ENCODE data around the gene ATP5F1B. TPM values are rescaled to one million over a fixed set of nuclear protein-coding genes. Genes with fewer than 3 reads are reported as not detected.

The ATP5F1B gene
- total RNA-seq, 1 experiment from 2014 or later: 1,051 TPM

GRCh38 chr12:56633468-56634241 is 12.1 kb downstream of the ATP5F1B start:
- H3K4me1 ChIP-seq (ENCODE audit: control insufficient read depth in 1 of 2, insufficient read depth in 2 of 2, low read length in 2 of 2): peaks cover 44 to 75% of the 10 kb centered on the region in 2 experiments
- no peak for TF ChIP-seq FOSL1 (IDR thresholded peaks at IDR 0.05; ENCODE audit: low read depth)
- TF ChIP-seq ZBTB33 (IDR thresholded peaks at IDR 0.05; ENCODE audit: extremely low read depth, insufficient replicate concordance, low read length): no peak
- TF ChIP-seq POLR2A (IDR thresholded peaks at IDR 0.05; ENCODE audit: borderline replicate concordance, extremely low read depth, insufficient read depth, insufficient read length): no peak
- TF ChIP-seq MAX (IDR thresholded peaks at IDR 0.05): no peak
- peak overlapping the region; percentile 80 to 93 for H3K4me3 ChIP-seq (replicated peaks in 1 of 2; ENCODE audit: low read depth in 1 of 2, low read length in 2 of 2)
- H3K27ac ChIP-seq (ENCODE audit: low read depth, low read length): peak overlapping the region; percentile 88
- ChIA-PET CTCF (interaction anchor here (0.7 to 3.6 kb wide), 3 partner anchors 40 to 242 kb away, joined by 3 to 34 read pairs (median 3); no protein-coding TSS in a partner anchor), POLR2A (interaction anchor here (0.8 to 1.5 kb wide), 3 partner anchors 55 to 274 kb away, joined by 3 to 4 read pairs (median 3); partner anchors contain the start of genes RBMS2 and STAT2), RAD21 (ENCODE audit: low non-redundant PET in 1 of 2, low total read pairs in 2 of 2, uncharacterized antibody in 2 of 2, unreplicated experiment in 2 of 2) (interaction anchor here in 1 of 2 experiments (0.6 kb wide), 1 partner anchor 116 kb away, joined by 3 read pairs; no protein-coding TSS in a partner anchor)
- peak overlapping the region; percentile 79 for H3K9ac ChIP-seq (ENCODE audit: low read length)
- no peak overlapping the region for H2AFZ ChIP-seq (ENCODE audit: low read depth, low read length, poor library complexity, severe bottlenecking)
- peaks cover 8 to 11% of the 10 kb centered on the region in 2 experiments for H3K36me3 ChIP-seq (ENCODE audit: control insufficient read depth in 1 of 2, insufficient read depth in 2 of 2, low read length in 2 of 2)
- no peaks in the 10 kb centered on the region for H4K20me1 ChIP-seq (ENCODE audit: insufficient read depth)
- no peaks in the 10 kb centered on the region for H3K9me2 ChIP-seq (ENCODE audit: insufficient read depth)
- DNase-seq (ENCODE audit: low read depth, low spot score) (no peak), ATAC-seq (no peak)
- peak overlapping the region; percentile 98 for H3K4me2 ChIP-seq (ENCODE audit: low read length)
- no peaks in the 10 kb centered on the region for H3K9me3 ChIP-seq (ENCODE audit: control insufficient read depth in 1 of 2, insufficient read depth in 1 of 2, low read depth in 1 of 2, low read length in 2 of 2)
- H3K27me3 ChIP-seq (ENCODE audit: insufficient read depth, low read length): no peaks in the 10 kb centered on the region
- H3K79me2 ChIP-seq (ENCODE audit: insufficient read depth, low read length): peaks cover 50% of the 10 kb centered on the region
- BruUV-seq (replicated peaks): TSS peak; percentile 5
- intact Hi-C loops (cut with micrococcal nuclease): no loop called here

All from HCT116 (cell line).